Measurements from ENCODE around the gene POC1A.

POC1A gene

DNA sequence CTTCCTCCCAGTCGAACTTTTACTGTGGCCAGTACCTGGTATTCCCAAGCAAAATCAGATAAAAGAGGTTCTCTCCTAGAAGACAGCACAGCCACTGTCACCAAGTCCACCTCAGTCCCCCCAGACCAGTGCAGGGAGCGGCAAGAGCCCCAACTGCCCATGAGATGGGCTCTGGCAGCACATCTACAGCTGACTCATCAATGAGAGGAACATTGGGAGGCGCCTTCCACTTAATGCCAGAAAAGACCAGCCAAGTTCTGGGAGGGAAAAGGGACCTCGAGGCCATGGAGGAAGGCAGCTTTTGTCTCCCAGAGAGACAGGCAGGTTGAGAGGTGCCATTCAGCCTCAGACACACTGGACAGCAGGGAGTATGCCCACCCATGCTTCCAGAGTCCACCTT is 28.2 kb downstream of the POC1A start:
- no peak for ATAC-seq

DNA sequence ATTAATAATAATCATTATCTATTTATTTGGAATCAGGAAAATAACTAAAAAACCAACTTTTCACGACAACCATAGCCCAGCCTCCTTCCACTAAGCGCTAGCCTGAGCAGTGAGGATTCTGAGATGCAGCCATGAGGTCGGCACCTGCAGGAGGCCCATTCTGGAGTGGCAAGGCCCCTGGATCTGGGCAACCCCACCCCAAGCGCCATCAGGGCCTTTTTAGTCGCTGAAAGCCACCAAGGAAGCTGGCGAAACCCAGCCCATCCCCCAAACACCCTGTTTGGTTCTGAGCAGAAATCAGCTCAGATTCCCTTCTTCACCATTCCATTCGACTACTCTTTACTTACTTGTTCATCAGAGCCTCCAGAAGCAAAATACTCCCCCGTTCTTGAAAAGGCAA is 29.5 kb downstream of the POC1A start:
- no peak for ATAC-seq

GRCh38 chr3:52124126-52124525 is 30.1 kb downstream of the POC1A start:
- ATAC-seq = no peak

DNA sequence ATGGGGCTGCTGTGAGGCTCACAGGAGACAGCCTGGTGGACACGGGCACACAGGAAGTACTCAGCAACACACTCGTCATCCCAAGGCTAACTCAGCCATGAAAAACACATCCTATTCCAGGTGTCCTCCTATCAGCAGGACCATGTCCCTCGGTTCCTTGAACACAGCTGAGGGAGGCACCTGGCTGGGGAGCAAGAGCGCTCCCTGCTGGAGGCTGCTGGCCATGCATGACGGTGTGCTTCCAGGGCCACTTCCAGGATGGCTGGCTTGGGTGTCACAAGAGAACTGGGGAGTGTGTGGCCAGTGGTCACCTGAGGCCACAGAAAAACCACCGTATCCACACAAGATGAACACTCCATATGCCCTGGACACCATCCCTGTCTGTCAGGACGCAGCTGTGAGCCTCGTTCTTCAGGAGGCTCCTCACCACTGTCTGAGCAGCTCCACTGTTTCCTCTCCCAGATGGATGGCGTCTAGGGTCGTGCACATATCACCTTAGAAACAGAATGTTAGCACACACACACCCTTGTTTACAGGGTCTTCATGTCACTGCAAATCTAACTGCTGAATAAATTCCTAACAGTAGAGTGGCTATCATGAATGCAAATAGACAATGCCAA is 31.0 kb downstream of the POC1A start:
- ATAC-seq = peak; percentile 78 to 85

- ATAC-seq = no peak
Measured at GRCh38 chr3:52122491-52122890, 31.7 kb downstream of the POC1A start.

DNA sequence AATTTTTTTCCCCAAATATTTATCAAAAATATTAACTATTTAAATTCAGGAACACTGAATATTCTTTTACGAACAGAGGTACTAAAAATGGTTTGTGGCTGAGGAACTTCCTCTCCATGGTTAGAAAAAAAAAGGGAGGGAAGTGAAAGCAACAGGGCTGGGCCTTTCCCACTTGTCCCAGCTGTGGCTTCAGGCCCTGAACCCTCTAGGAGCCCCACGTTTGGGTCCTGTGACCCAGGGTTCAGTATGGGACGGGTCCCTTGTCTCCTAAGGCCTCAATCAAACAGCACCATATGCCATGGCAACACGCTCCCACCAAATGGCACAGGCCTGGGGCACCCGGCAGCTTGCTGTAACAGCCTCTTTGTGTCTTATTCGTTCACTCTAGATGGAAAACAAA is 32.4 kb downstream of the POC1A start:
- ATAC-seq = no peak

- no peak for ATAC-seq
Measured at GRCh38 chr3:52121464-52121805, 32.8 kb downstream of the POC1A start.

DNA sequence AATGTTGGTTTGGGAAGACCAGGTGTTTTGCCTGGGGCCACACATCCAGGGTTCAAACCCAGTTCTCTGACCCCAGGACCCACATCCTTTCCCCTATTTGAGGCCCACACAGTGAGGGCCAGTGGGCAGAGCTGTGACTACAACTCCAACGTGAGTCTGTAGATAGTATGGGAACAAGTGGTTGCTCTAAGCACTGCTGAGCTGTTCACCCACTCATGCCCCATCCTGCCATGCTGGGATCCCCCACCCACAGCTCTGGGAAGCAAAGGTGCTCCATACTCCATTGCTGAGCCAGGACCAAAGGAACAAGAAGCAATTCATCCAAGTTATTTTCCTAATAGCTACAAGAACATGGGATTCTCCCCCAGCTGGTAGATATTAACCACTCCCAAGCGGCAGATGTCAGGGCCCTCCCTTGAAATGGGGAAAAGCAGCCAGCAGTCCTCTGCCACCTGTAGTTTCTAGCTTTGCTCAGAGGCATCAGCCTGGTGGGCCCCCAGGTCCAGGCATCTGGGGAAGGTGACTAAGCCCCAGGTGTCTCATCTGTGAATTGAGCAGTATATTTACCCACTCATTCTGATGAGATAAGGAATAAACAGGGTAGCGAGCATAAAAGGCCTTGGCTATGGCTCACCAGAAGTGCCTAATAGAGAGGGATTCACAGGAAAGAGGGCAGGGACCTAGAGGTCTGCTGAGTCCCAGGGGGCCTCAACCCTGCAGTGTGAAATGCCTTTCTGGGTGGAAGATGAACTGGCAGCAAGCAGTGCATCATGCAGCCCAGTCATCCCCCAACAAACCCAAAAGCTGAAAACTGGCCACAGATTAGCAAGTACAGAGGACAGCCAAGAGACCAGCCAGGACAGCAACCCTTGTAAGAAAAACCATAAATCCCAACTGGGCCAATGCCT is 33.4 kb downstream of the POC1A start:
- ATAC-seq = peak in 1 of 2 donors; percentile 33

GRCh38 chr3:52119826-52120225 is 34.4 kb downstream of the POC1A start:
- no peak for ATAC-seq

- no peak for ATAC-seq
Measured at GRCh38 chr3:52119099-52119498, 35.1 kb downstream of the POC1A start.

GRCh38 chr3:52118156-52118875 is 35.9 kb downstream of the POC1A start:
- no peak for ATAC-seq

- ATAC-seq = no peak
Measured at GRCh38 chr3:52117537-52117936, 36.7 kb downstream of the POC1A start.

DNA sequence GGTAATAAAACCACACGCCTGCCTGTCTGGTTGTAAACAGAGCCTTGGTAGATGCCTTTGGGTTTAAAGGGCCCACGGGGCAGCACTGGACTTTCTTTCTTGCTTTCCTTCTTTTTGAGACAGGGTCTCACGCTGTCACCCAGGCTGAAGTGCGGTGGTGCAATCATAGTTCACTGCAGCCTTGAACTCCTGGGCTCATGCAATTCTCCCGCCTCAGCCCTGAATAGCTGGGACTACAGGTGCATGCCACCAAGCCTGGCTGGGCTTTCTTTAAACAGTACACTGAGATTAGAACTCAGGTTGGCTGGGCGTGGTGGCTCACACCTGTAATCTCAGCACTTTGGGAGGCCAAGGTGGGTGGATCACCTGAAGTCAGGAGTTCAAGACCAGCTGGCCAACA is 42.2 kb downstream of the POC1A start:
- no peak for ATAC-seq

DNA sequence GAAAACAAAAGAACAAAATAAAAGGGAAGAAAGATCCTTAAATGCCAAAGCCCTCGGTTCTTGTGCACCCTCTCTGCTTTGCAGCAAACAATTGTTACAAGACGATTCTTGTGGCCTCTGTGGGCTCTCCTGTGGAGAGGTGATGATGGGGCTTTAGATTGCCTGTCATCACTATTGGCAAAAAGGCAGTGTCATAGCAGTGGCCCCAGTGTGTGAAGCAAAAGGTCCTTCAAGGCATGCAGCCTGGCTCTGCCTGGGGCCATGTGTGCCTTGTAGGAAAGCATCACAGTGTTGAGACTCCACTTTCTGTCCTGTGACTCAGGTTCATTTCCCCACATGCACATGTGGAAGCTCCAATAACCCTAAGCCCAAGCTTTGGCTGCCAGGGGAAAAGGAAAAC is 43.7 kb downstream of the POC1A start:
- ATAC-seq = no peak

DNA sequence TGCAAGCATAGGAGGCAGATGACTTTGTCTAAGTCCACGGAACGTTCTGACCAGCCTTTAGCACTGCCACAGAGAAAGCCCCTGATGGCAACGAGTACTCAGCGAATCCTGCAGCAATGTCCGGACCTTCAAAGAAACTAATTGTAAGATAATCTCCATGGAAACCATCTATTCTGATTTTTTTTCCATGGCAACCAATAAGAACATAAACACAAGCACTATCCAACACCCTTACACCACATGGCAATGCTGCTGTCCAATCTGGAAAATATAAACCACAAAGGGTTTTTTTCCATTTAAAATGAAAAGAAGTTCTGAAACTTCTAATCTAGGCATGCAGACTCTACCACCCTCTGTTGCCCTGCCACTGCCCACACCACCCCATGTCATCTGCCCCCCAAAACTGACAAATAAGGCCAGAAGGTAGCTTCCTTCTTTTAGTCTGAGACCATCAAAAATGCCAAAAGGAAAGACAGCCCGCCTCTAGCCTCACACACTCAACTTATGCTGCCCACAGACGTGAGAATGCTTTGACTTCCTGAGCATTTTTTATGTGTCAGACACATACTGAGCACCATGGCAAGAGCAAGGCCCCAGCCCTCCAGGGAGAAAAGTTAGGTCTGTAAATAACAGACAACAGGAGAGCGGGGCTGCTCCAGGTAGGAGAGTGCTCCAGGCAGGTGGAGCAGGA is 44.5 kb downstream of the POC1A start:
- ATAC-seq = no peak

GRCh38 chr3:52108302-52109232 is 45.7 kb downstream of the POC1A start:
- no peak for ATAC-seq

- no peak for ATAC-seq
Measured at GRCh38 chr3:52106951-52107611, 47.1 kb downstream of the POC1A start.

DNA sequence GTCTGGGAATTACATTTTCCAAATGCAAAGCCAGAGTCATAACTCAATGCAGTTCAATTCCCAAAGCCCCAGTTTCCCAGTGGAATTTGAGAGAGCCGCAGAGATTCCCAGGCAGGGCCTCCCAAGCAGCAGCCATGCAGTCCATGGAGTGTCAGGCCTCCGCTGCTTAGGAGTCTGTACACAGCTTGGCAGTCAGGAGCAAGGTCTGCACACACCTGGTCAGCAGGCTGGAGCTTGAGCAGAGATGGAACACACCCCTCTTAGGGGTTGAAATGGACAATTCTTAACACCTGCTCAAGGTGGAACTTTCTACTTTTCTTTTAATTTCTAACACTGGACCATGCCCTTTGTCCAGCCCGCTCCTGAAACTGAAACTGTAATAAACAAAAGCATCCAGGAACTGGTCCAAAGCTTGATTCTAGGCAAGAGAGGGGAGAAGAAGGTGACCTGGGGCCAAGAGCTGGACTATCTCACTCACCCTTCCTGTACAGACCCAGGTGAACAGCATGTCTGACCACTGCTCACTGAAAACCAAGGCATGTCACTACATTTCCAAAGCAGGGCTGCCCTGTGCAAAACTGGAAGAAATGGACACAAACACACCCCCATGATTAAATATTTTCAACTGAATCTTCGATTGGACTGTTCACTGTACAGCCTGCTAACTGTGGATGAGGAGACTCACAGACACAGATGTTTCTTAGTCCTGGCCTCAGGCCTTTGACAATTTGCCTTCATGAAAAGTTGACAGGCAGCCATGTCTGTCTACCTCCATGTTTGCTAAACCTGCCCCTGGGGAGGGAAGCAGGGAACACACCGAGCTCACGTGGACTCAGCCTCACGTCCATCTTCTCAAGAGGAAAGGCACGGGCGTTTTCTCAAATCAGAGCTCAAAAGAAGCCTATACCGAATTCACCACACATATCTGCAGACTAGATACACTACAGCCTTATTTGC is 49.3 kb downstream of the POC1A start:
- no peak for ATAC-seq

GRCh38 chr3:52102934-52103333 is 51.3 kb downstream of the POC1A start:
- no peak for ATAC-seq

DNA sequence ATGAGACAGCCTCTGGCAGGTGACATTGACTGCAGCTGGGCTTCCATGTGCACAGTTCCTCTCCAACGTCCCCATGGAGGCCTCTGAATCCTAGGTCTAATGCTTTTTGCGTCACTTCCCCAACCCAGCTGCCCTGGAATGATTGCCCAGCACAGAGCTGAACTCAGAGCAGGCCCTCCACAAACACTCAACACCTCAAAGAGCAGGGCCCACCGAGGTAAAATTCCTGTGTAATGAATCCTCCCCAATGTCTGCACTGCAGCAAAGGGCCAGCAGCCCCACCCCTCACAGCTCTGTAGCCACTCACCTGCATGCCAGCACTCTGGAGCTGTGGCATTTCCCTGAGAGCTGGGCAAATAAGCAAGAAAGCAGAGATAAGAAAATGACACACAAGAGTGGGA is 55.2 kb downstream of the POC1A start:
- ATAC-seq = no peak

All from activated CD4-positive, CD25-positive, alpha-beta regulatory T cell treated with anti-CD3 and anti-CD28 coated beads, Interleukin-2, amount 50 U/mL, for 24 hours (primary cell).